GM12875 (cell line): Measurements from ENCODE around the gene BTBD16.

Source experiments
- H3K4me3 ChIP-seq: one replicate; pipeline ENCODE4 v1.5.1; 2011; ENCODE audit warnings: low read depth, low read length, control low read depth
- TF ChIP-seq, protein P1 (sequence below): IDR thresholded peaks from 2 replicates; pipeline ENCODE4 v1.5.1; 2011; ENCODE audit warnings: low read depth, mild to moderate bottlenecking, control low read depth, inconsistent platforms, low read length, moderate library complexity, borderline replicate concordance; ENCODE audit not compliant: insufficient read depth

The BTBD16 gene

DNA sequence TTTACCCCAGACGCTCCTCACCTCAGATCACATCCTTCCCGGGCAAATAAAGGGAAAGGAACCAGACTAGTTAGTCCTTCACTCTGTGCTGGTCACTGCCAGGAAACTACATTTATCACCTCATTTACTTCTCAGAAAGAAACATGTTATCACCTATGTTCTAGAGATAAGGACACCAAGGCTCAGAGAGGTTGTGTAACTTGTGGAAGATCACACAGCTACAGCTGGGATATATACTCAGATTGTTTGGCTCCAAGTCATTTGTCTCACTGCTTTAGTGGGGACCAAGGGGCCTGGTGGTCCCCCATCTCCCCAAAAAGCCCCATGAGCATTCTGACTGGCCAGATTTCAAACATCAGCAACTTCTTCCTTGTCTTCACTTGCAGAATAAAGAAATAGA, 17.5 kb upstream of the BTBD16 start:
- H3K4me3 ChIP-seq = no peak overlapping the region
- TF ChIP-seq, protein P1, sequence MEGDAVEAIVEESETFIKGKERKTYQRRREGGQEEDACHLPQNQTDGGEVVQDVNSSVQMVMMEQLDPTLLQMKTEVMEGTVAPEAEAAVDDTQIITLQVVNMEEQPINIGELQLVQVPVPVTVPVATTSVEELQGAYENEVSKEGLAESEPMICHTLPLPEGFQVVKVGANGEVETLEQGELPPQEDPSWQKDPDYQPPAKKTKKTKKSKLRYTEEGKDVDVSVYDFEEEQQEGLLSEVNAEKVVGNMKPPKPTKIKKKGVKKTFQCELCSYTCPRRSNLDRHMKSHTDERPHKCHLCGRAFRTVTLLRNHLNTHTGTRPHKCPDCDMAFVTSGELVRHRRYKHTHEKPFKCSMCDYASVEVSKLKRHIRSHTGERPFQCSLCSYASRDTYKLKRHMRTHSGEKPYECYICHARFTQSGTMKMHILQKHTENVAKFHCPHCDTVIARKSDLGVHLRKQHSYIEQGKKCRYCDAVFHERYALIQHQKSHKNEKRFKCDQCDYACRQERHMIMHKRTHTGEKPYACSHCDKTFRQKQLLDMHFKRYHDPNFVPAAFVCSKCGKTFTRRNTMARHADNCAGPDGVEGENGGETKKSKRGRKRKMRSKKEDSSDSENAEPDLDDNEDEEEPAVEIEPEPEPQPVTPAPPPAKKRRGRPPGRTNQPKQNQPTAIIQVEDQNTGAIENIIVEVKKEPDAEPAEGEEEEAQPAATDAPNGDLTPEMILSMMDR = no peak

DNA sequence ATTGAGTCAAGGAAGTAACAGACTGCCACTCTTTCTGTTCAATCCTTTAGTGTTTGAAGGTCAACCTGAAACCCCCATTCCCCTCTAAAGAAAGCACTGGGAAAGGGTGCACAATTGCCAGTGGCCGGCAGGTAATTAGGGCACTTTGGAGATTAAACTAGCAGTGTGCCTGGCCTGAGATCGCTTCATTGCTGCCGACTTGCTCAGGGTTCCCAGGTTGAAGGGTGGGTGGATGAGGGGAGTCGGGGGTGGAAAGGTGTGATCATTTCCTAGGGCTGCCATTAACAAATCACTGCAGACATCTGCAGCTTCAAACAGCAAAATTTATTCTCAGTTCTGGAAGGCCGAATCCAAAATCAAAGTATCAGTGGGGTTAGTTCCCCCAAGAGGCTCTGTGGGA, 16.3 kb upstream of the BTBD16 start:
- H3K4me3 ChIP-seq = no peak overlapping the region
- TF ChIP-seq, protein P1 = no peak

- H3K4me3 ChIP-seq = no peak overlapping the region
- TF ChIP-seq, protein P1 = no peak
Observed at GRCh38 chr10:122255509-122256301, 15.4 kb upstream of the BTBD16 start.

- TF ChIP-seq, protein P1 = no peak
- H3K4me3 ChIP-seq = no peak overlapping the region
Observed at GRCh38 chr10:122257041-122257440, 14.1 kb upstream of the BTBD16 start.

- TF ChIP-seq, protein P1 = no peak
- no peak overlapping the region for H3K4me3 ChIP-seq
Observed at GRCh38 chr10:122258136-122259074, 12.7 kb upstream of the BTBD16 start.

DNA sequence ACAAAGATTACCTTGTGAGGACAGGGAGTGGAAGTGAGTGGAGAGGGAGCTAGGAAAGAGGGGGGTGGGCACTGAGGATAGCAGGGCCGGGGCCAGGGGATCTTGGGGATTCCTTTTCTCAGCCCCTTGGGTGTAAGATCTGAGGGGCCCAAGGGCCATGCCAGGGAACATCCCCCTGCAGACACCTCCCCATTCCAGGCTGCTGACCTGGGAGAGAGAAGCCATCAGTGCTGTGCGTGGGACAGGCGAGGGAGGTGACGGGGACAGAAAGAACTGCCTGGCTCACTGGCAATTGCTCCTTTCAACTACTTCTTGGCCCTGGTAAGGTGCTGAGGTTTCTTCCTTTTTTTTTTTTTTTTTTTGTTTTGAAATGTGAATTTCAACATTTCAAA, 12.0 kb upstream of the BTBD16 start:
- TF ChIP-seq, protein P1 = no peak
- H3K4me3 ChIP-seq = no peak overlapping the region

GRCh38 chr10:122261584-122261983, 9.5 kb upstream of the BTBD16 start:
- no peak overlapping the region for H3K4me3 ChIP-seq
- TF ChIP-seq, protein P1 = no peak
